HepG2 (cell line): Measurements from ENCODE around the gene SPAG9. TPM values are rescaled to one million over a fixed set of nuclear protein-coding genes. Genes with fewer than 3 reads are reported as not detected.

Source experiments
- ARID5B ChIP-seq: IDR thresholded peaks from 2 replicates; pipeline ENCODE4 v1.4.0; 2020; ENCODE audit warnings: mild to moderate bottlenecking, missing genetic modification reagents
- E2F1 ChIP-seq: sonication (generic); formaldehyde crosslinking; IDR thresholded peaks from 2 replicates; pipeline ENCODE4 v1.5.0; 2020; ENCODE audit warnings: missing genetic modification reagents
- ETV5 ChIP-seq: IDR thresholded peaks from 2 replicates; pipeline ENCODE4 v1.6.1; 2018; ENCODE audit warnings: missing biosample characterization, missing genetic modification reagents, inconsistent platforms, borderline replicate concordance
- FOSL1 ChIP-seq: sonication (generic); formaldehyde crosslinking; IDR thresholded peaks from 2 replicates; pipeline ENCODE4 v1.9.0; 2021; ENCODE audit warnings: missing genetic modification reagents, borderline replicate concordance
- GFI1 ChIP-seq: sonication (generic); formaldehyde crosslinking; IDR thresholded peaks from 2 replicates; pipeline ENCODE4 v1.5.0; 2020; ENCODE audit warnings: missing genetic modification reagents, mild to moderate bottlenecking, borderline replicate concordance
- IRF2 ChIP-seq: IDR thresholded peaks from 2 replicates; pipeline ENCODE4 v1.6.1; 2018; ENCODE audit warnings: missing genetic modification reagents, missing compliant biosample characterization
- KLF9 ChIP-seq: IDR thresholded peaks from 2 replicates; pipeline ENCODE4 v1.6.1; 2016; ENCODE audit warnings: low read depth
- MLX ChIP-seq: IDR thresholded peaks from 2 replicates; pipeline ENCODE4 v1.6.1; 2016
- PCBP1 ChIP-seq: fragments of 200-400 bp; formaldehyde crosslinking; IDR thresholded peaks from 2 replicates; pipeline ENCODE4 v1.6.1; 2017; ENCODE audit warnings: mild to moderate bottlenecking, low read depth, low read length, borderline replicate concordance
- POLR2A ChIP-seq, 2 experiments: IDR thresholded peaks; 2 replicates each; pipeline ENCODE4 v1.6.1; 2011; ENCODE audit warnings: low read depth in 2 of 2, low read length in 2 of 2, mild to moderate bottlenecking in 1 of 2, moderate library complexity in 1 of 2; ENCODE audit not compliant: insufficient read depth in 1 of 2
- POLR2AphosphoS2 ChIP-seq: IDR thresholded peaks from 2 replicates; pipeline ENCODE4 v1.6.1; 2011; ENCODE audit warnings: low read depth, low read length, improper control_type of control experiment
- RFXAP ChIP-seq: sonication (generic); formaldehyde crosslinking; IDR thresholded peaks from 2 replicates; pipeline ENCODE4 v1.4.0; 2020; ENCODE audit warnings: missing genetic modification reagents, borderline replicate concordance
- SP140L ChIP-seq: sonication (generic); formaldehyde crosslinking; IDR thresholded peaks from 2 replicates; pipeline ENCODE4 v1.4.0; 2020; ENCODE audit warnings: missing genetic modification reagents, borderline replicate concordance
- TAF1 ChIP-seq: sonication (generic); formaldehyde crosslinking; IDR thresholded peaks from 2 replicates; pipeline ENCODE4 v1.4.0; 2020; ENCODE audit warnings: missing genetic modification reagents
- TBL1XR1 ChIP-seq: fragments of 150-350 bp; IDR thresholded peaks from 2 replicates; pipeline ENCODE4 v1.6.1; 2014; ENCODE audit warnings: borderline replicate concordance, low read length; ENCODE audit not compliant: partially characterized antibody
- TGIF2 ChIP-seq: IDR thresholded peaks from 2 replicates; pipeline ENCODE4 v1.6.1; 2016; ENCODE audit warnings: control low read depth, missing compliant biosample characterization
- TRIM24 ChIP-seq: sonication (generic); formaldehyde crosslinking; IDR thresholded peaks from 2 replicates; pipeline ENCODE4 v1.8.0; 2022; ENCODE audit warnings: mild to moderate bottlenecking, missing genetic modification reagents
- ZNF280D ChIP-seq: sonication (generic); formaldehyde crosslinking; IDR thresholded peaks from 2 replicates; pipeline ENCODE4 v1.5.1; 2020; ENCODE audit warnings: mild to moderate bottlenecking, missing genetic modification reagents
- ZNF430 ChIP-seq: sonication (generic); formaldehyde crosslinking; IDR thresholded peaks from 2 replicates; pipeline ENCODE4 v1.9.0; 2021; ENCODE audit warnings: mild to moderate bottlenecking, missing genetic modification reagents
- ZNF816 ChIP-seq: sonication (generic); formaldehyde crosslinking; IDR thresholded peaks from 2 replicates; pipeline ENCODE4 v1.8.0; 2022; ENCODE audit warnings: missing genetic modification reagents, mild to moderate bottlenecking, borderline replicate concordance
- ZSCAN20 ChIP-seq: sonication (generic); formaldehyde crosslinking; IDR thresholded peaks from 2 replicates; pipeline ENCODE4 v1.4.0; 2020; ENCODE audit warnings: missing genetic modification reagents, mild to moderate bottlenecking, borderline replicate concordance
- ZSCAN22 ChIP-seq: sonication (generic); formaldehyde crosslinking; IDR thresholded peaks from 2 replicates; pipeline ENCODE4 v1.4.0; 2020; ENCODE audit warnings: mild to moderate bottlenecking, missing genetic modification reagents
- polyA plus RNA-seq, 8 experiments: library from polyadenylated mRNA; depleted of rRNA in 3 of 8; stranded (reverse) in 7 of 8; unstranded in 1 of 8; fragments of >200 nt; fragmentation: Illumina TruSeq in 4 of 8; extraction: Trizol in 4 of 8; gene quantifications; 2 replicates each; pipeline versions ENCODE4 v1.2.1 to v1.2.3, GENCODE V29; 2011 to 2016; ENCODE audit warnings: low read depth in 4 of 8, missing spikeins in 1 of 8, mixed read lengths in 1 of 8; ENCODE audit not compliant: insufficient read depth in 1 of 8
- total RNA-seq, 5 experiments: library from RNA; depleted of rRNA; stranded (reverse); fragments of >200 nt; fragmentation: Illumina TruSeq; extraction: Trizol; gene quantifications; 2 replicates each; pipeline ENCODE4 v1.2.3, GENCODE V29; 2016; ENCODE audit warnings: low read depth in 1 of 5

Gene SPAG9
- total and polyA plus RNA-seq, 2 of the 13 experiments (the other 11 are each of a cell fraction or from before 2014, with no cell fraction given) = 43.2 to 78.6 TPM

GRCh38 chr17:50931144-50931908 lies 189.3 kb downstream of the SPAG9 start (continued):
- TF ChIP-seq TGIF2 (no peak), TAF1 (CRISPR knock-in tag) (peak; percentile 60; the same call in 1 of the 2 replicates), ETV5 (CRISPR knock-in tag) (peak; percentile 44), PCBP1 (no peak), E2F1 (CRISPR knock-in tag) (peak; percentile 64; the same call in 1 of the 2 replicates), ZSCAN22 (CRISPR knock-in tag) (no peak; the same call in 1 of the 2 replicates), RFXAP (CRISPR knock-in tag) (peak; percentile 72; the same call in 1 of the 2 replicates), ZNF816 (0 out of 2 replicates have a peak, but pooled peaks have one; percentile 36), SP140L (CRISPR knock-in tag) (peak; percentile 40; the same call in 1 of the 2 replicates), GFI1 (CRISPR knock-in tag) (peak; percentile 77), TRIM24 (no peak), POLR2A (IDR thresholded peaks at IDR 0.05; ENCODE audit: insufficient read depth in 1 of 2, low read depth in 2 of 2, low read length in 2 of 2) (0 out of 4 replicates have a peak, but pooled peaks have one; percentile 35 to 55), TBL1XR1 (no peak), ZSCAN20 (peak; percentile 31), ARID5B (CRISPR knock-in tag) (peak; percentile 80), ZNF280D (CRISPR knock-in tag) (peak; percentile 12; the same call in 1 of the 2 replicates), POLR2AphosphoS2 (no peak), KLF9 (CRISPR knock-in tag) (no peak), FOSL1 (CRISPR knock-in tag) (no peak), IRF2 (CRISPR knock-in tag) (peak; percentile 68; the same call in 1 of the 2 replicates), MLX (CRISPR knock-in tag) (no peak), ZNF430 (CRISPR knock-in tag) (no peak)
